GM19193 (cell line): ENCODE results near the gene CARD9.

Source experiments
- POLR2A ChIP-seq: IDR thresholded peaks from 4 replicates; pipeline ENCODE4 v1.6.1; 2011; ENCODE audit not compliant: insufficient read depth, insufficient read length; ENCODE audit errors: extremely low read depth

CARD9 gene

GRCh38 chr9:136353757-136354488, 19.5 kb downstream of the CARD9 start:
- no peak for TF ChIP-seq POLR2A

- TF ChIP-seq POLR2A: no peak
Measured at GRCh38 chr9:136353088-136353487, 20.4 kb downstream of the CARD9 start.

- TF ChIP-seq POLR2A: no peak
Measured at GRCh38 chr9:136352682-136353081, 20.8 kb downstream of the CARD9 start.

DNA sequence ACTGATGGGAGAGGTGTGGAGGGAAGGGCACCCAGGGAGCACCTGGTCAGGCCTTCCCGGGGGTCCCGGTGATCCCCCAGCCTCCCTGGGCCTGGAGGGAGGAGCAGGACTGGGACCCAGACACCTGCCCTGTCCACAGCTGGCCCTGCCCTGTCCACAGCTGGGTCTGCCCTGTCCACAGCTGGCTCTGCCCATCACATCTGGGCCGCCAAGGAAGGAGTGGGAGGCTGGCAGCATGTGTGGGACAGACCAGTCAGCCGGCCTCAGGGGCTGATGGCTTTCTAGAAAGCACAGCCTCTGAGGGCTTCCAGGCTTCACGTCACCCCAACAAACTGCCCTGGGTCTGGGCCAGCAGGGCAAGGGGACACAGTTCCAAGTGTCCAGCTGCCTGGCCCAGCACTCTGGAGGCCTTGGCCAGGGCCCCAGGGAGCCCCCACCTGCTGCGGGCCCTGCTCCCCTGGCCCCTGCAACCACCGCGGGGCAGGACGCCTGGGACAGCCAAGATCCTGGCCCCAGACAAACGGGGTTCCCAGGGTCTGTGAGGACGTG, 22.1 kb downstream of the CARD9 start:
- no peak for TF ChIP-seq POLR2A

DNA sequence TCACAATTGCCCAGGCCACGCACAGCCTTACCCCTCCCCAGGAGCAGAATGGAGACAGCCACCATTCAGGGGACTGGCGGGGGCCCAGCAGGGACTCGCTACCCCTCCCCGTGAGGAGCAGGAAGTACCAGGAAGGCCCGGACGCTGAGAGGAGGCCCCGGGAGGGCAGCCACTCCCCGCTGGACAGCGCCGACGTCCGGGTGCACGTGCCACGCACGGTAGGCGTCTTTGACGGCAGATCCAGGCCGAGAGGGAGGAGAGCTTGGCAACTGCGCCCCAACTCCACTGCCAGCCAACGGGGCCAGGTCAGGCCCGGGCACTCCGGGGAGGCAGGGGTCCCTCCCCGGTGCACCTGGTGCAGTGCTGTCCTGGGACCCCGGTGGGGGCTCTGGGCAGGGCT, 23.9 kb downstream of the CARD9 start:
- no peak for TF ChIP-seq POLR2A

DNA sequence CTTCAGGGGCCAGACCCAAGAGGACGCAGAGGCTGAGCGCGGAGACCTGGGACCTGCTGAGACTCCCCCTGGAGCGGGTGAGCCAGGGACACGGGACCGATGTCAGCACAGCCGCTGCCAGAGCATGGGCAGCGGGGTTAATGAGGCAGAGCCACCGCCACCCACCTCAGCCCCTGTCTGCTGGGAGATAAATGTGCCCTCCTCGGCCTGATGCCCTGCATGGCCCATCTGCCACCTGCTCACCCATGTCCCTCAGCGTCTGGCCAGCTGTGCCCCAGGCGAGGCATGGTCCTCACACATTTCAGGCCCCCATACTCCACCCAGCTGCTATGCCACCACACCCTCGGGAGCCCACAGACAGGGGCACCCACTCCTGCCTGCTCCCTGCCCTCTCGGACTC, 24.8 kb downstream of the CARD9 start:
- no peak for TF ChIP-seq POLR2A

- TF ChIP-seq POLR2A: no peak
Measured at GRCh38 chr9:136347472-136348256, 25.8 kb downstream of the CARD9 start.

DNA sequence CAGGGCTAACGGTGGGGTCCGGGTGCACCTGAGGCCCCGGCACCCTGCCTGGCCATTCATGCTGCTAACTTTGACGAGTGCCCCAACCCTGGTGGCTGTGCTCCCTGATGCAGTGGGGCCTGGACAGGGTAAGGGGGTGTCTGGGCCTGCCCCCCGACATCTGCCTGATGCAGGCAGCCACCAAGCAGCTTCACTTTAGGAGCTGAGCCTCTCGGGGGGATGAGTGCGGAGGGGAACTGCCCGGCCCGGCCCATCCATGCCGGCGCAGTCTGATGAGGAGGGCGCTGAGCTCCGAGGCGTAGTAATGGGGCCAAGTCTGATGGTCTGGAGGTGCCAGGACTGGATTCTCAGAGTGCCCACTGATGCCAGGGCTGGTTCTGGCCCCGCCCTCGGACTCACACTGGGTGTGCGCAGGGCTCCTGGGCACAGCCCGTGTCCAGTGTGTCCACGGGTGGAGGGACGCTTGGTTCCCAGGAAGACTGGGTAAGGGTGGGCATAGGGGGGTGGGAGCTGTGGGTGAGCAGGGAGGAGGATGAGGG, 26.5 kb downstream of the CARD9 start:
- TF ChIP-seq POLR2A: no peak

DNA sequence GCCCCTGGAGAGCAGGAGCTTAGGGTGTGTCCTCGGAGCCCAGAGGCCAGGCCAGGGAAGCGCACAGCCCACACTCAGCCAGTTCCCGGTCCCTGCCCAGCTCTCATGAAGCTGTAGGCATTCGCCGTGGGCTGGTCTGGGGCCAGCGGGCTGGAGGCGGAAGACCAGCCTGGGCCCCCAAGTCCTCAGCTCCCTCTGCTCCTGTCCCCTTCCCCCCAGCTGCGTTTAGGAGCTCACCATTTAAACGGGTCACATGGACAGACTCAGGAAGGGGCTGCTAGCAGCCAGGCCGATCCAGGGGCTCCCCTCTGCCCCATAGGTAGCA, 27.4 kb downstream of the CARD9 start:
- TF ChIP-seq POLR2A: no peak

DNA sequence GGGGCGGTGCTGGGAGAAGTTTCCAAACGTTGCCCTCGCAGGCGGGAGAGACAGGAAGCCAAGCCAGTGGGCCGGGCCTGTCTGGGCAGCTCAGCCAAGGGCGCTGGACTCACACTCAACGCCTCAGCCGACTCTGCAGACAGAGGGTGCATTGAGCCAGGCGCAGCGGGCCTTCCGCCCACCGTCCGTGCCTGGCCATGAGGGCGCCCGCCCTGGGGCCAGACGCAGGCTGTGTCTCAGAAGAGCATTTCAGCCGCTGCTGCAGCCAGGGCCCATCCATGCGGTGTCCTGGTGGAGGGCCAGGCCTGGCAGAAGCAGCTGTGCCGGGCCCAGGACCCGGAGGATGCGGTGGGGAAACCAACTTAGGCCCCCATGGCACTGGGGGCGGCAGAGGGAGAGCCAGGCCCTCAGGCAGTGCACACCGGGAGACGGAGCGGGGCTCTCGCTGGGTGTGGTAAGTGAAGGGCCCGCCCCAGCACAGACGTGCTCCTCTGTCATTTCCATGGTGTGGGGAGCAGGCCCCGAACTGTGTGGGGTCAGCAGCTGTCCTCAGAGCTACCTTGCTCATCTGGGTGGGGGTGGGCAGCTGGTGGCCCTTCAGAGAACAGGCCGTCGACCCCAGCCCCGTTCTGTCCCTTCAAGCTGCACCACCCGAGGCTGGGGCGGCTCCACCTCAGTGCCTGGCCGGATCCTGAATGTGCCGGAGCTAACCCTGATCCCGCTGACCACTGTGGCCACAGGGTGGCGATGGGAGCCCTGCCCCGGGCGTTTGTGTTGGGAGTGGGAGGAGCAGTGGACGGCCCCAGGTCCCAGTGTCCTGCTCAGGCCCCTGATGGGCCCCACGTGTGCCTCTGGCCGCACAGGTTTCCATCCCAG, 27.9 kb downstream of the CARD9 start:
- TF ChIP-seq POLR2A: no peak

DNA sequence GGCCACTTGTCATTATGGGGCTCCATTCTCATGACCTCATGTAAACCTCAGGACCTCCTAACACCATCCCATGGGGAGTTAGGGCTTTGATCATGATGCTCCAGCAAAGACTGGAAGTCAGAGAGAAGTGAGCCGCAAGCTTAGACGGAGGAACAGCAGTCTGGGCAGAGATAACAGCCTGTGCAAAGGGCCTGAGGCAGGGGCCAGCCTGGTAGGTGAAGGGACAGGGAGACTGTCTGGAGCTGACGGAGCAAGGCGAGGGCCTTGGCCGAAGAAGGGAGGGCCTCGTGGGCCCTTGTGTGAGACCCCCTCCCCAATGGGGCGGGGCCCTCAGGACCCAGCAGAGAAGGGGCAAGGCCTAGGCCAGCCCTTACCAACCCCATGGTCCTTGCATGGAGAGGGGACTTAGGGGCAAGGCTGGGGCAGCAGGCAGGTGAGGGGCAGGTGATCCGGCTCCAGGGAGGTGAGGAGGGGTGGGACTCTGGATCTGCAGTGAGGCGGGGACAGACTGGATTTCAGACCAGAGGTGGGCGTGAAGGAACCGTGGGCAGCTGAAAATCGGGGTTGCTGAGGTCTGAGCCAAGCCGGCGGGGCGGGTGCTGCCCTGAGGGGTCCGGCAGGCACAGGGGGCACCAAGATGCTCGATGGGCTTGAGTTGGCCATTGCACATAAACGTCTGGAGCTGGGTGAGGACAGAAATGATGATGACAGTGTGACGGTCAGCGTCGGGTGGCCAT, 28.8 kb downstream of the CARD9 start:
- no peak for TF ChIP-seq POLR2A

GRCh38 chr9:136343884-136344269, 29.6 kb downstream of the CARD9 start:
- TF ChIP-seq POLR2A: no peak

GRCh38 chr9:136343121-136343883, 30.2 kb downstream of the CARD9 start:
- no peak for TF ChIP-seq POLR2A

DNA sequence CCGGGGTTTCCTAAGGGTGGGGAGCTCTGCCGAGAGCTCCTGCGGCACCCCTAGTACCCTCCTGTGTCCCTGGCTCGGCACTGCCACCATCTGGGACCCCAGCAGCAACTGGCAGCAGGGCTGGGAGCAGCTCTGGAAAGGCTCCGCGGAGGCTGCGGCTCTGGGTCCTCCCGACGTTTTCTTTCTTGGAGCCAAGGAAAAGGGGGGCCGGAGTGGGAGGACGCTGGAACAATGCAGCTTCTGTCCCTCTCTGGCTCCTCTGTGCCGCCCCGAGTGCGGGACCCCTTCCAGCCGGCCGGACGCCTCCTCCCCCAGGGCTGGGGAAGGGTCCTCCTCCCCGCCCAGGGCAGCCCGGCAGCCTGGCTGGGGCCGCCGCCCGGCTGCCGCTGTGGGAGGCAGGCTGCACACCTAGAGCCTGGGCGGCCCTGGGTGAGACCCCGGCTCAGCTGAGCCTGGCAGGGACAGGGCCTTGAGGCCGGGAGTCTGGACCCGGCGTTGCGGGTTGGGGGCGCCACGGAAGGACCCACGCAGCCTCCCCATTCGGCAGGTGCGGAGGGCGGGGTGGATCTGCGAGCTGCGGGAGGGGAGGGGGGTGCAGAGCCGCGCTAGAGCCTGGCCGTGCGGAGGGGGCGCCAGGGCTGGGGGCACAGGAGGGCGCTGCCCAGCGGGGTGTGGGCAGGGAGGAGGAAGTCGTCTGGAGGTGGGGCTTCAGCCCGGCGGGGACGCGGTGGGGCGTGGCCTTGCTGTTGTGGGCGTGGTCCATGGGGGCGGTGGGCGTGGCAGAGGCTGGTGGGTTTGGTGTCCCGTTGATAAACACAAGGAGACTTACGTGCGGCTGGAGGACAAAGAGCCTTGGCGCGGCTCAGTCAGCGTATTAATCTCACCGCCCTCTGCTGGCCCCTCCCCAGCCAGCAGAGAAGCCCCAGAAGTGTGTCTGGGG, 31.0 kb downstream of the CARD9 start:
- no peak for TF ChIP-seq POLR2A
